ENCODE results near the gene CBL.

CBL gene

DNA sequence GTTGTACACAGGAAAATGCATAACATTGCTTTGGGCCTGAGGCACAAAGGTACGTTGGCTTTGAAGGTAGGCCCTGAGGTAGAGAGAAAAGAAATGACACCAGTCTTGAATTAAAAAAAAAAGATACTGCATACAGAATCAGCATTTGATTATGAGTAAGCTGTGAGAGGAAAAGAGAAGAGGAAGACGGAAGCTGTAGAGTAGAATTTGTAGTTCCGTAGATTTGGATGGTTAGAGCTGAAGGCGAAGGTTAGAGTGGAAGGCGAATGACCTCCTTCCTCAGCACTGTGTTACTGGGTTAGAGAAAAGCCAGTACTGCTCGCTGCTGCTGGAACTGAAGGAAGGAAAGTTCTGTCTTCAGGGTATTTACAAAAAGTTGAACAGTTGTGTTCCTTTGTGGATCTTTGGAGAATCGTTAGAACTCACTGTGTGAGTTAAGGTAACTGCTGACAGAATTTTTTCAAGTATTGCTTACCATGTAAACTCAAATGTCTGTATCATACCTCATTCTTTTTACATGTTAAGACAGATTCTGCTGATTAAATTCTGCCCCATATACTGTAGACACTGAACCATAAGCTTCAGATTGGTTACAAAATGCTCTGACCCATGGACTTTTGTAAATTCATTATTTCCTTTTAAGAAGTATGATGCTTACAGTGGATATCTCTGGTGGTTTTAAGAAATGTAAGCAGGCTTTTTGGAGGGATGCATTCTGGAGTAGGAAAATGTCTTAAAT, 60.5 kb downstream of the CBL start:
- no peak for DNase-seq (ENCODE audit: low spot score)
- FAIRE-seq: no peak

DNA sequence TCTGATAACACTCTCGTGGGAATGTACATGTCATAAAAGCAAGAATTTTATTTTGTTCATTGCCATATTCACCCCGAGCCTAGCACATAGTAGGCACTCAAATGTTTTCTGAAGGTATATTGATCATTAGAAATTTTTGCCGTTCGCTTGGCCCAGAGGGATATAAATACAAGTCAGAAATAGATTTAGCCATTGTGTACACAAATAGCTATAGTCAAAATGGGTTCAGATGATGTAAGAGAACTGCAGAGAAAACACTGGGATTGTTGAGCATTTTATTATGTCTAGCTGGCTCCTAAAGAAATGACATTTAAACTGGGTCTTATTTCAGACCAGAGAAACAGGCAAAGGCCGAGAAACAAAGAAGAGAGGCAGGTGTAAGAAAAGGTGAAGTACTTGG, 61.5 kb downstream of the CBL start:
- FAIRE-seq (no peak), DNase-seq (ENCODE audit: low spot score) (no peak)

DNA sequence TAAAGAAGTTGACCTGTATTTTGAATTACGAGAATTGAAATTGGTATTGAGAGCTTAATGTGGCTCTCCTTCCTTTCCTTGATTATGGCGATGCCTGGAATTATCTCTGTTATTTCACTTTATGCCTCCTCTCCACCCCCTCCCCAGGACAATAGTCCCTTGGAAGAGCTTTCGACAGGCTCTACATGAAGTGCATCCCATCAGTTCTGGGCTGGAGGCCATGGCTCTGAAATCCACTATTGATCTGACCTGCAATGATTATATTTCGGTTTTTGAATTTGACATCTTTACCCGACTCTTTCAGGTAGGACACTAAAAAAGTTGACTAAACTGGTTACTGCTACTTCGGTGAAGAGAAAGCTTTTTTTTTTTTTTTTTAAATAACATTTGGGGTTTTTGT, 67.6 kb downstream of the CBL start:
- no peak for DNase-seq (ENCODE audit: low spot score)
- FAIRE-seq: no peak

DNA sequence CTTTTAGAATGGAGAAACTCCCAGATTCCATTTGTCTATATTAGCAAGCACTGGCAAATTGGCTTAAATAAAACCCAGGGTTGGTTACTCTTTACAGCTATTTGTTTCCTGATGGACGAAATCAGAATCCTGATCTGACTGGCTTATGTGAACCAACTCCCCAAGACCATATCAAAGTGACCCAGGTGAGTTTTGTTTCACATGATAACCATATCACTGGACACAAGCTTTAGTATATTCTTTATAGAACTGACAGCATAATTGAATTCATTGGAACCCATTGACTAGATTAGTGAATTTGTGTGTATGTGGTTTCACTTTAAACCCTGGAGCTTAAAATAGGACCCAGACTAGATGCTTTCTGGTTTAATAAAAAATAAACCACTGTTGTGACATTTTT, 71.5 kb downstream of the CBL start:
- no peak for FAIRE-seq
- no peak for DNase-seq (ENCODE audit: low spot score)

DNA sequence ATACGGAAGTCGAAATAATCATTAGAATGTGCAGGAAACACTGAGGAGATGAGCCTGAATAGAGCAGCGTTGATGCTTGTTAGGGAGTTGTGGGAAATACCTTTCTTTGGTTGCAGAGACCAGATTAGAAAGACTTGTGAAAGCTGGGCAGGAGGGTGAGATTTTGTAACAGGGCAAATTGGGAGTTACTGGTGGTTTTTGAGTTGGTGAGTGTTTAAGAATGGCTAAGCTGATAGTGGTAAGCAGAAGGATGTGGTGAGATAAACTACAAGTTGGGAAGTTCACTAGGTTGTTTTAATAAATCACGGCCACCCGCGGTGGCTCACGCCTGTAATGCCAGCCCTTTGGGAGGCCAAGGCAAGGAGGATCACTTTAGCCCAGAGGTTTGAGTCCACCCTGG, 76.4 kb downstream of the CBL start:
- no peak for FAIRE-seq
- DNase-seq (ENCODE audit: low spot score): no peak

DNA sequence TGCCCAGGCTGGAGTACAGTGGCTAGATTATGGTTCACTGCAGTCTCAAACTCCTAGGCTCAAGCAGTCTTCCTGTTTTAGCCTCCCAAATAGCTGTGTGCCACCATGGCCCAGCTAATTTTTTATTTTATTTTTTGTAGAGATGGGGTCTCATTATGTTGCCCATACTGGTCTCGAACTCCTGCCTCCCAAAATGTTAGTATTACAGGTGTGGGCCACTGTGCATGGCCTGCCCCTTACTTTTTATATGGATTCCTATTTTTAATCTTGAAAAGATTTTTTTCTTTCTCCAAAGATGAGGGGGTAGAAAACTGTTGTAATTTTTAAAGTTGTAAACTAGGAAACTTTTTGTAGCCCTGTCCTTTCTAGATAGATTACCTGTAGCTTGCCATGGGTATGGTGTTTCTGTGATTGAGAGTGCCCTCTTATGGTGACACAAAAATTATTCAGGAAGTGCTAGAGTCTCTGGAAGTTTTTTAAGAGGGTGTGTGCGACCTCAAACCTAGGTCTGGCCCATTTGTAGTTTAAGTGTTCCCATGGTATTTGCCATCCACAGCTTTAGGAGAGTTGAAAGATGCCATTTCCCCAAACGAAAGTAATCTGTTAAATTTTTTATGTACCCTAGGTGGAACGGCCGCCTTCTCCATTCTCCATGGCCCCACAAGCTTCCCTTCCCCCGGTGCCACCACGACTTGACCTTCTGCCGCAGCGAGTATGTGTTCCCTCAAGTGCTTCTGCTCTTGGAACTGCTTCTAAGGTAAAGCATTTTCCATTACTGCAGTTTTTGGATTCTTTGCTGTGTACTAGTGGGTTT, 78.4 kb downstream of the CBL start:
- DNase-seq (ENCODE audit: low spot score): peak; percentile 8
- no peak for FAIRE-seq

DNA sequence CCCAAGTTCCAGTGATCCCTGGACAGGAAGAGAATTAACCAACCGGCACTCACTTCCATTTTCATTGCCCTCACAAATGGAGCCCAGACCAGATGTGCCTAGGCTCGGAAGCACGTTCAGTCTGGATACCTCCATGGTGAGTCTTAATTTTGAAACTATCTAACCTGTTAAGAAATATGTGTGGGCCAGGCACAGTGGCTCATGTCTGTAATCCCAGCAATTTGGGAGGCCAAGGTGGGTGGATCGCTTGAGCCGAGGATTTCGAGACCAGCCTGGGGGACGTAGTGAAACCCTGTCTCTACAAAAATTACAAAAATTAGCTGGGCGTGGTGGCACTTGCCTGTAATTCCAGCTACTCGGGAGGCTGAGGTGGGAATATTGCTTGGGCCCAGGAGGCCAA, 79.3 kb downstream of the CBL start:
- FAIRE-seq: no peak

DNA sequence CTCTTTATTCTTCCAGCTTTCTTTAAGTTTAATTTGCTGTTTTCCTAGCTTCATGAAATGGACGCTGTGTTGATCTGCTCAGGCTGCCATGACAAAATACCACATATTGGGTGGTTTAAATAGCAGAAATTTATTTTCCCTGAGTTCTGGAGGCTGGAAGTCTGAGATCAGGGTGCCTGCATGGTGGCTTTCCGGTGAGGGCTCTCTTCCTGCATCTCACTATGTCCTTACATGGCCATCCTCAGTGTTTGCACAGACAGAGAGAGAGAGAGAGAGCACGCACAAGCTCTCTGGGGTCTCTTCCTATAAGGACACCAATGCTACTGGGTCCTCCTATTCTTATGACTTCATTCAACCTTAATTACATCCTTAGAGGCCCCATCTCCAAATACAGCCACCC, 82.1 kb downstream of the CBL start:
- FAIRE-seq (no peak), DNase-seq (ENCODE audit: low spot score) (no peak)

More for the DNA sequence above, 79.3 kb downstream of the CBL start:
- no peak for DNase-seq (ENCODE audit: low spot score)

DNA sequence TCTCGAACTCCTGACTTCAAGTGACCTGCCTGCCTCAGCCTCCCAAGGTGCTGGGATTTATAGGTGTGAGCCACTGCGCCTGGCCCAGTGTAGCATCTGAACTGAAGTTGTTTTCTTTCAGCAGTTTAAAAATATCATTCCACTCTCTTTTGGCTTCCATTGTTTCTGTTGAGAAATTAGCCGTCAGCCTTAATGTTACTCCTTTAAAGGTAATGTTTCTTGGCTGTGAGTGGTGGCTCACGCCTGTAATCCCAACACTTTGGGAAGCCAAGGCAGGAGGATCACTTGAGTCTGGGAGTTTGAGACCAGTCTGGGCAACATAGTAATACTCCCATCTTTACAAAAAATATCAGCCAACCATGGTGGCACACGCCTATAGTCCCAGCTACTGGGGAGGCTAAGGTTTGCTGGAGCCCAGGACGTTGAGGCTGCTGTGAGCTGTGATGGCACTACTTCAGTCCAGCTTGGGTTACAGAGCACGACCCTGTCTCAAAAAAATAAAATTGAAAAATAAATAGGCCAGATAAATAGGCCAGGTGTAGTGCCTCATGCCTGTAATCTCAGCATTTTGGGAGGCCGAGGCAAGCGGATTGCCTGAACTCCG, 84.9 kb downstream of the CBL start:
- FAIRE-seq (no peak), DNase-seq (ENCODE audit: low spot score) (no peak)

DNA sequence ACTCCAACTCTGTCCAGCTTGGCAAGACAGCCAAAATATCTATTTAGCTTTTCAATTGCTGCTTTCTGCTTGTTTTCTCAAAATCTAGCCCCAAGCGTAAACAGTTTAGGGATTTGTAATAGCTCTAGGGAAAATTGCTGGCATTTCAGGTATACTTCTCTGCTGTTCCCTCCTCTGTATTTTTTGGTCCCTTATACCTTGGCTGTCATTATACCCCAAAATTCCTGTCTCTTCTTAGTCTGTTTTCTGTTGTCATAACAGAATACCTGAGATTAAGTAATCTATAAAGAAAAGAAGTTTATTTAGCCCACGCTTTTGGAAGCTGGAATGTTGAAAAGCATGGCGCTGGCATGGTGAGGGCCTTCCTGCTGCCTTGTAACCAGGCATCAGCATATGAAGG, 87.3 kb downstream of the CBL start:
- DNase-seq (ENCODE audit: low spot score) (no peak), FAIRE-seq (no peak)

DNA sequence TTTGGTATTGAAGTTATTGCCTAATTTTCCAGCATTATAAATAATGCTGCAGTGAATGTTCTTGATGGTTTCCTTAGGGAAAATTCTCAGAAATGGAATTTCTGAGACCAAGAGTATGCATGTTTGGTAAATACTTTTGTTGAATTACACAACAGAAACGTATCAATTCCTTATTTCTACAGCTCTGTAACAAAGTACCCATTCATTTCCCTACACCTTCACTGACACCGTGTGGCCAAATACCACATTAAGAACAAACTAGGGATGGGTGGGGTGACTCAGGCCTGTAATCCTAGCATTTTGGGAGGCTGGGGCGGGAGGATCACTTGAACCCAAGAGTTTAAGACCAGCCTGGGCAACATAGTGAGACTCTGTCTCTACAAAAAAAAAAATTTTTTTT, 89.0 kb downstream of the CBL start:
- FAIRE-seq: no peak
- no peak for DNase-seq (ENCODE audit: low spot score)

DNA sequence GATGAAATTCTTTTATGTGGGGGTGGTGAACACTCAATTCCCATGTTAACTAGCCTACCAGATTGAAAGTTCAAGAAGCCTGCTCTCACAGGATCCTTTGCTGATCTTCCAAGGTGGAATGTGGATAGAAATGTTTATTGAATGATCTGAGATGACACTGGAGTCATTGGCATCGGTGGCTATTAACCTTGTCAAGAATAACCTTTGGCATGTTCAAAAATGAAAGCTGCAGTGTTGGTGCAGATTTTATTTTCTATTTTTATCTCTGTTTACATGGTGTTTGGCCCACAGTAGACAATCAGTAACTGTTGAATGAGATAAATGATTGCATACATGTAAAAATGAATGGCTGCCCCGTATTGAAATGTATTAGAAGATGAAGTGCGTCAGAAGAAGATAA, 91.8 kb downstream of the CBL start:
- DNase-seq (ENCODE audit: low spot score) (no peak), FAIRE-seq (no peak)

DNA sequence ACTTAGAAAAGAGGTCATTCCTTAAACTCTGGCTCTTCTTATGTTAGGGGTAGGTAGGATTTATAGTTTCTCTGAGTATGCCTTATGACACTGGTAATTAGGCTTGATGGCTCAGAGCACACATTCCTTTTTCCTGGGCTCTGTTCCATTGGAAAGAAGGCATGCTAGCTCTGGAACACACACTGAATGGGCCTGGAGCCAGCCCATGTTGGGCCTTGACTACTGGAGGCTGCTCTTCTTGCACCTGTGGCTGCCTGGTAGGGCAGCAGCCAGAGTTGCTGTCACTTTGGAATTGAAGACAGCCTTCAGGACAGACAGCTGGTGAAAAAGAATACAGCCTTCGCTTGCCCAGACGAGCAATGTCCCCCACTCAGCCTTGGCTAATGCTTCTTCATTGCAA, 92.6 kb downstream of the CBL start:
- FAIRE-seq (no peak), DNase-seq (ENCODE audit: low spot score) (no peak)

DNA sequence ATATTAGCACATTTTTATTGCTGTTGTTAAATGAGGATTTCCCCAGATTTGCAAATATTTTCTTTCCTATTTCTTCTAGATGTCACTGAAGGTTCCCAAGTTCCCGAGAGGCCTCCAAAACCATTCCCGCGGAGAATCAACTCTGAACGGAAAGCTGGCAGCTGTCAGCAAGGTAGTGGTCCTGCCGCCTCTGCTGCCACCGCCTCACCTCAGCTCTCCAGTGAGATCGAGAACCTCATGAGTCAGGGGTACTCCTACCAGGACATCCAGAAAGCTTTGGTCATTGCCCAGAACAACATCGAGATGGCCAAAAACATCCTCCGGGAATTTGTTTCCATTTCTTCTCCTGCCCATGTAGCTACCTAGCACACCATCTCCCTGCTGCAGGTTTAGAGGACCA, 93.3 kb downstream of the CBL start:
- DNase-seq (ENCODE audit: low spot score) (no peak), FAIRE-seq (no peak)

DNA sequence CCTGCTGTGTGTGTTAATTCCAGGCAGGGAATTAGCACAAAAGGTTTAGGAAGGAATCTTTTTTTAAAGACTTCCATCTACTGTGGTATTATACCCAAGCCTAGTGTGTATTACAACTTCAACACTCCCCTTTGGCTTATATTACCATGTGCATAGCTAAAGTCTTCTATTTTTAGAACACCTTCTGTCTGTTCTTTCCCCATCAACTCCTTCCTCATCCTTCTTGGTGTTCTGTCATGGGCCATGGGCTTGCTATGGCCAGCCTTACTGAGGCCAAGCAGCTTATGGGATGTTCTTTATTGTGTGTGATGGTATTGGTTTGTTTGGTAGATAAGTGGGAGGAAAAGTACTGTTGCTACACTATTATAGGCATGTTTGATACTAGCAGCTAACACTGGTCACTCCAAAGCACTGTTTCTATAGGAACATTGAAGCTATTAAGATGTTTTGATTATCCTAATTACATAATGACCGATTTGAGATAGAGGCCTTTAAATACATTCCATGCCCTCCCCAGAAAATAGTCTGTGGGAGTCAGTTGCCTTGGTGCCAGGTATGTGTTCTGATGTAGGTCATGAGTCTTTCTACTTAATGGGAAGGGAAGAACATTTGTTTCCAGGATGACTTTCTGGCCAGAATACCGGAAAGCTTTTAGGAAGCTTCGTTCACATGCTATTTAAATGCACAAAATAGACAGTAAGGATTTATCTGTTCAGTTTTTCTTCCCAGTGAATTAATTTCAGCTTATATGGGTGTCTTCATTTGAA, 94.2 kb downstream of the CBL start:
- FAIRE-seq (no peak), DNase-seq (ENCODE audit: low spot score) (no peak)

DNA sequence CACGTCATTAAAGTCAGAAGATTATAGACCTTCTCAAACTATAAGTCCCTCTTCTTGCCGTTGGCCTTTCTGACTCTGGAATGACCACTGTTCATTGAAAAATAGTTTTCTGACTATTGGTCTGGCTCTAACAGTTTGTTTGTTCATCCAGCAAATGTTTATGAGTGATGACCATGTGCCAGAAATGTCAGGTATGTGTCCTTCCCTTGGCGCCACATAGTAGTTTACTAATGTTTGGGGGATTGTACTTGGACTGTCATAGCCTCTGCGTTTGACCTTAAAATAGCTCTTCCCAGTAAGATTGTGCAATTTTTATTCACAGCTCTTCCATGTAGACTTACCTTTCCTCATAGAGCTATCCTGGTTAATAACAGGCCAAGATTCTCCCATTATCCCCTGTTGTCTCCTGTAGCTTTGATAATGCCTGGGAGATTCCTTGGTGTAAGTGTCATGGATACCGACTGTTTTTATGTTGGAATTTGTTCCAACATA, 97.1 kb downstream of the CBL start:
- DNase-seq (ENCODE audit: low spot score) (no peak), FAIRE-seq (no peak)

DNA sequence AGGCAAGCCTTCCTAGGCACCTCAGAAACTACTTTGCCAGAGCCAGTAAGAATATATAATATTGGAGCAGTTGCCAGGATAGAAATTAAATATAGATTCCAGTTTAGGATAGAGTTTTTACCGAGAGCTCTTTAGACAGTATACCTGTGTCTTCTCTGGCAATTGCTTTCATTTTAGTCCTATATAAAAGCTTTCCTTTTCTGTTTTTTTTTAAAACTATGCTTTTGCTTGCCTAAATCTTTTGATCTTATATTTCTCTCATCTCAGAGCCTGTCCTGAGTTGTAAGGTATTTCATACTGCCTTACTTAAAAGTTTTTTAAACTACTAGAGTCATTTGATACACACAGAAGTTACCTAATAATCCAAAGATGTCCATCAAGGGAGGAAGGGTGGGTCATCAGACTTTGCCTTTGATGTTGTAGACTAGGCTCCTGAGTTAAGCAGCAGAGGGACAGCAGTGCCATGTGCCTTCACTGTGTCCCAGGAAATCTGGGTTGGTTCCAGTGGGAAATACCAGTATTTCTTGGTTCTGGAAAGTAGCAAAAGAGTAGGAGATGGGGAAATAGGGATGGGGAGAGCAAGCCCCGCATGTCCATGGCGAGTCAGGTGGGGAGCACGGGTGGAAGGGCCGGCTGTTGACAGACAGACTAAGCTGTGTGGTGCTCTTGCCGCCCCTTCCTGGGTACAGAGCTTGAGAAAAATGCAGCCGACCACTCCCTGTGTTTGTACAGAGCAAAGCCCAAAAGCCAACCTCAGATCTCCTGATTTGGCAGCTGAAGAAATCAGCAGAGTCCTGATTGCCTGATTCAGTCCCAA, 99.6 kb downstream of the CBL start:
- no peak for FAIRE-seq

DNA sequence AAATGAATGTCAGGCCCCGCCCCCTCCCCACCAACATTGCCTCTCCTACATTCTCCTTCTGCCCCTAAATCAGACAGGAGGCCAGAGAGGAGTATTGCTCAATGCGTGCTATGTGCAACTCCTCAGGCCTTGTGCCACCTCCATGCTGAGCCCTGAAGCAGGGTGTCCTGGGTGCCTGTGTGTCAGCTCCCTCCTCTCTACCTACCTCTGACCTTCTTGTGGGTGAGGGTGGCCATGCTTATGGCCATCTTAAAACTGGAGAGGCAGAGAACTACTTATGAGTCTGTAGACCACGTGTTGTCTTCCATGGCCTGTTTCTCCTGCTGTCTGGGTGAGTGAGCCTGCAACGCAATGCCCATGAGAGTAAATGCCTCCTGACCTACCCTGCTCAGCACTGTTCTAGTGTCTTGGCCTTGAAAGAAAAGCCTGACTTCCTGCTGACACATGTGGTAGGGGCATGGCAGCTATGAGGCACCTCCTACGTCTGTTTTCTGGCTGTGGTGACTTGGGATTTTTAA, 100.3 kb downstream of the CBL start:
- no peak for FAIRE-seq
- no peak for DNase-seq (ENCODE audit: low spot score)

More for the DNA sequence above, 99.6 kb downstream of the CBL start:
- DNase-seq (ENCODE audit: low spot score): no peak

DNA sequence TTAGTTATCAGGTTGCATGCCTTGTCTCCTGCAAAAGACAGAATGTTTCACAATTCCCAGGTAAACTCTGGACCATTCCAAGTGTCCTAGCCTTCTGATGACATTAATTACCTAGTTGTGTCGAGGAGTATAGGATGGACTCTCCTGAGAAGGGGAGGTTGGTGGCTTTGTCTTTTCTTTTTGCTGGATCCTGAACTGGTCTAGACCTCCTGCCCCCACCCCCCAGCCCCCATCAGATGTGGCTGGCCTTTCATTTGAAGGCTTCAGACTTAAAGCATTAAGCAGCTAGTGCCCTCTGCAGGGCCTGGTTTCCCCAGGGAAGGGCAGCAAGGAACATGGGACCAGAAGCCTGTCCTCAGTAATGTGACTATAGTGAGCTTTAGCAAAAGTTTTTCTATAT, 101.1 kb downstream of the CBL start:
- DNase-seq (ENCODE audit: low spot score) (no peak), FAIRE-seq (no peak)

DNA sequence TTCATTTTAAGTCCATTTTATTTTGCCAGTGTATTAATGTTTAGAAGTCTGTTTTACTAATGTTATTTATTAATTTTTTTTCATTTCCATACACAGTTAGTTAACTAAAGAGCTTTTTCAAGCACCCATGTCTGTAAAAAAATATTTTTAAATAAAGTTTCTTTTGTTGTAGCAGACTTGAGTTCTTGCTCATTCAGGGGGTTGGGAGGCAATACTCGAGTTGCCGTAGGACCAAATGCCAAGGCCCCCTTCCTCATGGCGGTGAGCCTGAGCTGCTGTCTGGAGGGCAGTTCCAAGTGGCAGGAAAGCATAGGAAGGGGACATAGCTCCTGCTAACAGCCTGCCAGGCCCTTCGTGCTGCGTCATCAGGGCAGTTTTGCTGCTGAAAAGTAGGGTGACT, 101.8 kb downstream of the CBL start:
- no peak for DNase-seq (ENCODE audit: low spot score)
- FAIRE-seq: no peak

DNA sequence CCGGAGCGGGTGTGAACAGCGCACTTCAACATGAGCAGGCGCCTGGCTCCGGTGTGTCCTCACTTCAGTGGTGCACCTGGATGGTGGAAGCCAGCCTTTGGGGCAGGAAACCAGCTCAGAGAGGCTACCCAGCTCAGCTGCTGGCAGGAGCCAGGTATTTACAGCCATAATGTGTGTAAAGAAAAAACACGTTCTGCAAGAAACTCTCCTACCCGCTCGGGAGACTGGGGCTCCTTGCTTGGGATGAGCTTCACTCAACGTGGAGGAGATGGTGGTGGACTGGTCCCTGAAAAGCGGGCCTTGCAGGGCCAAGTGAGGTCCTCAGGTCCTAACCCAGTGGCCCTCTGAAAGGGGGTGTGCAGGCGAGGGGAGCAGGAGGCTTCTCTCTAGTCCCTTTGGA, 103.3 kb downstream of the CBL start:
- DNase-seq (ENCODE audit: low spot score) (no peak), FAIRE-seq (no peak)

Data from urothelium cell line (cell line).